ENCODE measurements around the gene ZSWIM5. TPM values are rescaled to one million over a fixed set of nuclear protein-coding genes. Genes with fewer than 3 reads are reported as not detected.
"Not testable (repeated sequence)": the region's sequence is repeated elsewhere in the genome, so short reads cannot be mapped to it uniquely, and the experiment has no call there.

Gene ZSWIM5
- polyA plus RNA-seq, 3 donors: 6.8 to 7.6 (median 7.4) TPM

DNA sequence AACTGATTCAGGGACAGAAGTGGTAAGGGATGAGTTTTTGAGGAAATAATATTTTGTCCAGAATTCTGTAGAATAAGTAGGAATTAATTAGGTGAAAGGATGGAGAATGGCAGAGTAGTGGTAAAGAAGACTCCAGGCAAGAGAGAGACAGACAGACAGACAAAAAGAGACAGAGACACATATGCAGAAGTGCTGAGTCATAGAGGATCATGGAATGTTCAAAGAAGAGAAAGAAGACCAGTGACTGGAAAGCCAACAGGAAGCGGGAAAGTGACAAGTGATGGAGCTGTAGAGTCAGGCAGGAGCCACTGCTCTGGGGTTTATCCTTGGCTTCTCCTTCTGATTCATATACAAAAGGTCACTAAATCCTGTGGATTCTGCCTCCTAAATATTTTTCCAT, 108.5 kb downstream of the ZSWIM5 start:
- no peak for DNase-seq (ENCODE audit: low read depth in 3 of 3, low spot score in 2 of 3)

DNA sequence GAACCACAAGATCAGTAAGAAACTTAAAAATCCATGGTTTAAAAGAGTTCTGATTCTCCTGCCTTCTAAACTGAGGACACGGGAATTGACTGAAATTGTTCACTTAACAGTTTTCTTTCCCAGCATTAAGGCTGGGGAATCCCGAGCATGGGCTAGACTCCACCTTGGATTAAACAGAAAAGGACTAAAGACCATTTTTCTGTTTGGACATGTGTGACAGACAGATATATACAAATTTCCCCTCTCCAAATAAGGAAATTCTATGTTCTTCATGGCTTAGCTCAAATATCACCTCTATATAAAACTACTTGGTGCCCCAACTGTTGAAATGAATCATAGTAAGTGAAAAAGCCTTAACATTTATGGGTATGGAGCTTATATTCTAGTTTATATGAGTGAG, 109.3 kb downstream of the ZSWIM5 start:
- no peak for DNase-seq (ENCODE audit: low read depth in 3 of 3, low spot score in 2 of 3)

DNA sequence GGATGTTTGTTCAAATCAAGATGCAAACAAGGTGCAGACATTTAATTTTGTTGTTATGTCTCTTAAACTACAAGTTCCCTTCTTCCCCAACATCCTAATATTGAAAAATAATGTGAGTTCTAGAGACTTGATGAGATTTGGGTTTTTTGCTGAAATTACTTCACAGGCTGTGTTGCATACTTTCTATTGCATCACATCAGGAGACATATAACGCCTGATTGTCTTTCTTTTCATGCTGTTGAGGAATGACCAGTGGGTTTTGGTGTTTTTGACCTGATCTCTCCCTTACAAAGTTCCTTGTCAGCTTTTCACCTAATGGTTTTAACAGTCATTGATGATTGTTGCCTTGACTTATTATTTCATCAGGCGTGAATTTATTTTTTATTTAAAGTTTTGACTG, 111.0 kb downstream of the ZSWIM5 start:
- DNase-seq (ENCODE audit: low read depth in 3 of 3, low spot score in 2 of 3): no peak

DNA sequence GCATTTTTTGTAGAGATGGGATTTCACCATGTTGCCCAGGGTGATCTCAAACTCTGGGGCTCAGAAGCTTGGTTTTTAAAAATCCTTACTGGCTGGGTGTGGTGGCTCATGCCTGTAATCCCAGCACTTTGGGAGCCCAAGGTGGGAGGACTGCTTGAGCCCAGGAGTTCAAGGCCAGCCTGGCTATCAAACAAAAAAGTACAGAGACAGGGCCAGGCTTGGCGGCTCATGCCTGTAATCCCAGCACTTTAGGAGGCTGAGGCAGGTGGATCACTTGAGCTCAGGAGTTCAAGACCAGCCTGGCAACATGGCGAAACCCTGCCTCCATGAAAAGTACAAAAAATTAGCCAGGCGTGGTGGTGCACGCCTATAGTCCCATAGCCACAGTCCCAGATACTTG, 112.0 kb downstream of the ZSWIM5 start:
- not testable (repeated sequence) for DNase-seq (ENCODE audit: low read depth in 3 of 3, low spot score in 2 of 3)

DNA sequence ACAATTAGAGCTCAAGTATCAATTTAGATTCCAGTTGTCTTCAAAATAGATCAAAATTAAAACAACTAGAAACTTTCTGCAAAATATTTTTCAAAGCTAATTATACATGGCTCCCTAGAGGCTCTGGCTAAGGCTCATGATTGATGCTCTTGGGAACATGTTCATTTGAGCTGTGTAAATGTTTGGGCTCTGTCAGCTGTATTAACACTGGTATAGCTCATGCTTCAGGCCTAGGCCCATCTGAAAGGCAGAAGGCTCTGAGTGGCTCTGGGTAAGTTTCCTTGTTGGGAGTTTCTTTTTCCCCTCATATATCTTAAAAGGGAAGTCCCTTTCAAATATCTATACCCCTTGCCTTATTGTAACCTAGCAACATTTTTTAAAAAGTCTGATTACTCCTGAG, 113.1 kb downstream of the ZSWIM5 start:
- DNase-seq (ENCODE audit: low read depth in 3 of 3, low spot score in 2 of 3): peak in 1 of 3 donors; percentile 7

DNA sequence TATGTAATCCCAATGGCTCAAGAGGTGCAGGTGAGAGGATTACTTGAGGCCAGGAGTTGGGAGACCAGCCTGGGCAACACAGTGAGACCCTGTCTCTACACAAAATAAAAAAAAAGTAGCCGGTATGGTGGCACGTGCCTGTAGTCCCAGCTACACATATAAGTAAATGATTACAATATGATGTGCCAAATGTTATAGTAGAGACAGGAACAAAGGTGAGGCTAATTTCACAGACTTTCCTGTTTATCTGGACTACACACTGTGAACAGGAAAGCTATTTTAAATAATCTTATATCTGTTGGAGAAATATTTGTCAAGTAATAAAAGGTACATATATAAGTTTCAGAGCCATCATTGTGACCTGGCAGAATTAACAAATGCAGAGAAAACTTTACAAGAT, 116.7 kb downstream of the ZSWIM5 start:
- no peak for DNase-seq (ENCODE audit: low read depth in 3 of 3, low spot score in 2 of 3)

DNA sequence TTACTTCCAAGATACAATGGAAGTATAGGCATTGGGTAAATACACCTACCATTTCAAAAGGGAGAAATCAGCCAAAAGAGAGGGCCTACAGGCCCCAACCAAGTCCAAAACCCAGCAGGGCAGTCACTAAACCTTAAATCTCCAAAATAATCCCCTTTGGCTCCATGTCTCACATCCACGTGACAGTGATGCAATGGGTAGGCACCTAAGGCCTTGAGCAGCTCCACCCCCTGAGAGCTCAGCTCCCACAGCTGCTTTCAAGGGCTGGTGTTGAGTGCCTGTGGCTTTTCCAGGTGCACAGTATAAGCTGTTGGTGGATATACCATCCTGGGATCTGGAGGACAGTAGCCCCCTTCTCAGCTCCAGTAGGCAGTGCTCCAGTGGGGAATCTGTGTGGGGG, 121.8 kb downstream of the ZSWIM5 start:
- no peak for DNase-seq (ENCODE audit: low read depth in 3 of 3, low spot score in 2 of 3)

DNA sequence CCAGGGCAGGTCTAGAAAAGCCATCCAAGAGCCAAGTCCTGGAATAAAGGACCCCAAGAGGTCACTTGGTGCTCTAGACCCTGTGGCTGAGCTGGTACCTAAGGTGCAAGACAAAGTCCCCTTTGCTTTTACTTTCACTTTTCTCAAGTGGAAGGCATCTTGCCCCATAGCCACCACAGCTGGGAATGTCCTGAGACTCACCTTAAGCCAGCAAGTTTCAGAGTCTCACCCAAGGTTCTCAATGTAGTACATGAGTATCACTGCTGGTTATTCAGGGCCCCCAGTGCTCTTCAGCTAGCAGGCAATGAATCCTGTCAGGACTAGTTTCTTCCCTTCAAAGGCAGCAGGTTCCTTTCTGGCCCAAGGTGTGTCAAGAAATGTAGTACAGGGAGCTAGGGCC, 126.9 kb downstream of the ZSWIM5 start:
- DNase-seq (ENCODE audit: low read depth in 3 of 3, low spot score in 2 of 3): no peak

DNA sequence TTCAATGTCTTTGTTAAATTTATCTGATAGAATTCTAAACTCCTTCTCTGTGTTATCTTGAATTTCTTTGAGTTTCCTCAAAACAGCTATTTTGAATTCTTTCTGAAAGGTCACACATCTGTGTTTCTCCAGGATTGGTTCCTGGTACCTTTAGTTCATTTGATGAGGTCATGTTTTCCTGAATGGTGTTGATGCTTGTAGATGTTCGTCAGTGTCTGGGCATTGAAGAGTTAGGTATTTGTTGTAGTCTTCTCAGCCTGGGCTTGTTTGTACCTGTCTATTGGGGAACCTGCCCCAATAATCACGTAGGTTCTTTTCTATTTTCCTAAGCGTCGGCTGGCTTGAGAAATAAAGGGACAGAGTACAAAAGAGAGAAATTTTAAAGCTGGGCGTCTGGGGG, 129.4 kb downstream of the ZSWIM5 start:
- DNase-seq (ENCODE audit: low read depth in 3 of 3, low spot score in 2 of 3): not testable (repeated sequence)

DNA sequence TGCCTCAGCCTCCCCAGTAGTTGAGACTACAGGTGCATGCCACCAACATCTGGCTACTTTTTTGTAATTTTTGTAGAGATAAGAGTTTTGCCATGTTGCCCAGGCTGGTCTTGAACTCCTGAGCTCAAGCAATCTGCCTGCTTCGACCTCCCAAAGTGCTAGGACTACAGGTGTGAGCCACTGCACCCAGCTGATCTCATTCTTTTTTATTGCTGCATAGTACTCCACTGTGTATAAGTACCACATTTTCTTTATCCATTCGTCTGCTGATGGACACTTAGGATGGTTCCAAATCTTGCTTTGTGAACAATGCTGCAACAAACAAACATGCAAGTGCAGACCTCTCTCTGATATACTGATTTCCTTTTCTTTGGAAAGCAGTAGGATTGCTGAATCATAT, 134.8 kb downstream of the ZSWIM5 start:
- DNase-seq (ENCODE audit: low read depth in 3 of 3, low spot score in 2 of 3): no peak

DNA sequence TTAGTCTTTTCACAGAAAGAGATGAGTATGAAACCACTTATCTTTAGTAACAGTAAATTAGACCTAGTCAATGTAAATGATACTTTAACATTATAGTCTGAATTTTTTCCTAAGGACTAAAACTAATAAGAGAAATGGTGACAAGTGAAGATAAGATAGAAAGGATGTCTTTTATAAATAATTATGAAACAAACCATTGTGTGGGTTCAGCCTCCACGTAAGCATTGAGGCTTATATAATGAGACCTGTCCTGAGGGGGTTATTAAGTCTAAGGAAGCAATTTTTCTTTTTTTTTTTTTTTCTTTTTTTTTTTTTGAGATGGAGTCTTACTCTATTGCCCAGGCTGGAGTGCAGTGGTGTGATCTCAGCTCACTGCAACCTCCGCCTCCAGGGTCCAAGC, 138.6 kb downstream of the ZSWIM5 start:
- DNase-seq (ENCODE audit: low read depth in 3 of 3, low spot score in 2 of 3): no peak

DNA sequence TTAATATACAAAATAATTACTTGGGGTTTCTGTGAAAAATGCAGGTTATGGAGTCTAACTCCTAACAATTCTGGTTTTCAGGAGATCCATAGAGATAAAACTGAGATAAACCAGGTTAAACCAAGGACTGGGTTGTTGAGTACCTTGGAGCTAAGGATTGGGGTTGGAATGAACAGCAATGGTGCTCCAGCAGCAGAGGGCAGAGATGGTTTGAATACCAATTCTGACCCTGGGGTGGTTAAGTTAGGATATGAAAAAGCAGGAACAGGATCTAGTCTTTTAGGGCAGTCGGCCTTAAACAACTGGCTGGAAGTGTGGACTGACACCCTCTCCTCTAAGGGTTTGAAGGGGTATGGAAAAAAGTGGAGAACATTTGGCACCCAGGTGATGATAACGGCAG, 141.3 kb downstream of the ZSWIM5 start:
- no peak for DNase-seq (ENCODE audit: low read depth in 3 of 3, low spot score in 2 of 3)

DNA sequence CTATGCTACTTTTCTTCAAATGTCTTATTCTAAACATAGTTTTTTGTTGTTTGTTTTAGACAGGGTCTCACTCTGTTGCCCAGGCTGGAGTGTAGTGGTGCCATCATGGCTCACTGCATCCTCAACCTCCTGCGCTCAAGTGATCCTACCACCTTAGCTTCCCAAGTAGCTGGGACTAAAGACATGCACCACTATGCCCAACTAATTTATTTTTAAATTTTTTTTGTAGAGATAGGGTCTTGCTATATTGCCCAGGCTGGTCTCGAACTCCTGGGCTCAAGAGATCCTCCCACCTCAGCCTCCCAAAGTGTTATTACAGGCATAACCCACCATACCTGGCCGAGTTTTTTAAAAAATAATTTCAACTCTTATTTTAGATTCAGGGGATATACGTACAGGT, 143.9 kb downstream of the ZSWIM5 start:
- not testable (repeated sequence) for DNase-seq (ENCODE audit: low read depth in 3 of 3, low spot score in 2 of 3)

DNA sequence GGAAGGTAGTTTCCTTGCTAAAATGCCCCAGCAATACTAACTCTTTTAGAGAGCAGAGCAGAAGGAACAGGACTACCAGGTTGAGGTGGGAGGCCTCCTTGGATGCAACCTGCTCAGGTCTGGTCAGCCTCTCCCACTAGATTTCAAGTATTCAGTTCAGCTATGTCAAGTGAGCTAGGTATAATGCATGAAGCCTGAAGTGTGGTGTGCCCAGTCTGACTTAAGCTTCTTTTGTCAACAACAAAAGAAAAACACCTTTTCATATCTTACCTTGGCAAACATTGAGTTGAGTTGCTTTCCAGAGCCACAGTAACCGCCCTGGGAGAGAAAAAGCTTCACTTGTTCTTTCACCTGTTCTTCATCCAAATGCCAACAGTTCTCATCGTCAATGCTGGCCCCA, 146.6 kb downstream of the ZSWIM5 start:
- DNase-seq (ENCODE audit: low read depth in 3 of 3, low spot score in 2 of 3): no peak

DNA sequence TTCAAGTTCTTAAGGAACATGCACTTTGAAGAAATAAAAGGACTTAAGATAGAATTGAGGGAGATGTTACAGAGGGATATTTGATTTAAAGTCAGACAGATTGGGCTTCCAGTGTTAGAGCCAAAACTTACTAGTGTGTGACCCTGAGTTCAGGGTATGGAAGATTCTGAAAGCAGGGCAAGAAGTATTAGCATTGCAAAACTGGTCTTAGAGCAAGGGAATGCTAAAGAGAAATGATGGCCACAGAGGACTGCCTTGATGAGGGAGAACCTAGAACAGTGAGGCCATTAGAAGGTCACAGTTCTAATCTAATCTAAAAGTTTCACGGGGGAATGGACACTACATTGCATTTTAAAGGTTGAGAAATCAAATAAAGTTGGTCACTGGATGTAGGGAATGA, 148.9 kb downstream of the ZSWIM5 start:
- no peak for DNase-seq (ENCODE audit: low read depth in 3 of 3, low spot score in 2 of 3)

DNA sequence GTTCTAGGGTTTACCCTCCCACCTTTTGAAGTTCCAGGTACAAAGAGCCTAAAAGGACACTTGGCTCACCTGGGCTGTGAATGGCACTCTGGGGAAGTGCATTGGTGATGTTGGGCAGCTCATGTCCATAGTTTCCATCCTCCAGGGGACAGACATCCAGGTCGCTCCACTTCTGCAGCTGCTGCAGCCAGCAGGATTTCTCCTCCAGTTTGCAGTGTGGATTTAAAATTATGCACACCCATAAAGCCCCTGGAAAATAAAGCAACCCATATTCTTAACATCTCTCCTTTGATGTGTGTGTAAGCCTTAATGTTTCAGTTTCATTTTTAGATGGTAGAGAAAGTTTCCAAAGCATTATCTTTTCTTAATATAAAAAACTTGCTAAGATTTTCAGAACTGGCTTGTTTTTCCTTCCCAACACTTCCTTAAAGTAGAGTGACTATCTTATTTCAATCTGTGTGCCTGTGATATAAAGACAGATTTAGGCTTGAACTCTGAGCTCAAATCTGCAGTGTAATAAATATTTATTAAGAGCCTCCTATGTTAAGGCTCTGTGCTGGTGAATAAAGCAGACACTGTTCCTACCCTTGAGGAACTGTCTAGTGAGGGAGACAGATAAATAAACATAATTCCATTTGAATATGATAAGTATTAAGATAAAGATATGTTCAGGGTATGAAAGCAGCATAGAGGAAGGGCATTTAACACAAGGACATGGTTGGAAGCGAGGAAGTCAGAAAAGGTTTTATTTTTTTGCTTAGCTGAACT, 155.2 kb downstream of the ZSWIM5 start:
- DNase-seq (ENCODE audit: low read depth in 3 of 3, low spot score in 2 of 3): no peak

DNA sequence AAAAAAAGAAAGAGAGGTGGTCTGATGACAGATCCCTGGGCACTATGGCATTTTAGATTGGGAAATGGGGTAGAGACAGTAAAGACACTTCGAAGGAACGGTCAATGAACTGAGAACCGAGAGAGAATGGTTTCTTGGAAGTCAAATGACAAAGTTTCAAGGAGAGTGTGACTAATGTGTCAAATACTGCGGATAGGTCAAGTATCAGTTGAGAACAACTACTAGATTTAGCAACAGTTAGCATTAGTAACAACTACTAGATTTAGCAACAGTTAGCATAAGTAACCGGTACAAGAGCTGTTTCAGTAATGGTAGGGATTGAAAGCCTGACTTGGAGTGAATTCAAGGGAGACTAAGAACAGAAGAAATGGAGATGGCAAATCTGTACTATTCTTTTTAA, 159.4 kb downstream of the ZSWIM5 start:
- no peak for DNase-seq (ENCODE audit: low read depth in 3 of 3, low spot score in 2 of 3)

DNA sequence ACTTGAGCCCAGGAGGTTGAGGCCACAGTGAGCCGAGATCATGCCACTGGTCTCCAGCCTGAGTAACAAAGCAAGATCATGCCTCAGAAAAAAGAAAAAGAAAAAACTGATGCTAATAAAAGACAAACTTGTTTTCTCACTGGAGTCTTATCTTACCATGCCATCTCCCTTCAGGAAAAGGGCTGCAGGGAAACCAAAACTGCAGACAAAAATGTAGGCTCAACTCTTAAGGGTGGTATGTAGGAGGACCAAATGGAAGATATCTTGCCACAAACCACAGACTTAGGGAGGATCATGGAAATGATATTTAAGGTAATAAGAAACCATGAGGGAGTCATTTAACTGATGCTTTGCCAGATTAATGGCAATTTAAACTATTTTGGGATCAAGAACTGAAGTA, 161.5 kb downstream of the ZSWIM5 start:
- no peak for DNase-seq (ENCODE audit: low read depth in 3 of 3, low spot score in 2 of 3)

DNA sequence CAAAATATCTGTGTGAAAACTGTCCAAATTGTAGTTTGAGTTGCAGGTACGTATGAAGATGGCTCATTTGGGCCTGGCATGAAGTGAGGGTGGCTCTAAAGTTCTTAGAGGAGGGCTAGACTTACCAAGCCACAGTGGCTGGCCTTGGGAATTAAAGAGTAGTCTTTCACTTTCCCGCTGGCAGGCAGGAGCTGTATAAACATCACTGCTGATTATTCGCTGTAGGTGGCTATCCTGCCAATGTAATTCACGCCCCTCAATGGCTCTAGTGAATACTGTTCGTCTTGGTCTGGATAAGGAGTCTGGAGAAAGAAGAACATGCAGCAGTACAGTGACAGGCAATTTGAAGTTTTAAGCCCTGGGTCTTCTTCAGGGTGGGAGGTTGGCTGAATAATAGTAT, 163.3 kb downstream of the ZSWIM5 start:
- DNase-seq (ENCODE audit: low read depth in 3 of 3, low spot score in 2 of 3): no peak

DNA sequence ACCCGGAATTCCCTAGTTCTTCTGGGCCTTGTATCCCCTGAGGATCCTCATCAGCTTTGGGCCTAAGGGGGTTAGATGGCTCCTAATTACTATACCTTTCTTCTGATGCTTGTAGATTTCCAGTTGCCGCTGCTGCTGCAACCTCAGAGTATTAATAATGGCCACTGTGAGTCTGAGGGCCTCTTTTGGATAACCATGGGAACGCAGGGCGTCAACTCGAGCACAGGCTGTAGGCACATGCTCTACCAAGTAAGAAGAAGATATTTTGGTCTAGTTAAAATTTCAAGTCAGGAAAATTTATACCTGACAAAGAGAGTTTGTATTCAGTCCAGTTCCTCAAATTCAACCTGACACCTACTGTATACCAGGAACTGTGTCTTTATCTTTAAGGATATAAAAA, 166.1 kb downstream of the ZSWIM5 start:
- no peak for DNase-seq (ENCODE audit: low read depth in 3 of 3, low spot score in 2 of 3)

DNA sequence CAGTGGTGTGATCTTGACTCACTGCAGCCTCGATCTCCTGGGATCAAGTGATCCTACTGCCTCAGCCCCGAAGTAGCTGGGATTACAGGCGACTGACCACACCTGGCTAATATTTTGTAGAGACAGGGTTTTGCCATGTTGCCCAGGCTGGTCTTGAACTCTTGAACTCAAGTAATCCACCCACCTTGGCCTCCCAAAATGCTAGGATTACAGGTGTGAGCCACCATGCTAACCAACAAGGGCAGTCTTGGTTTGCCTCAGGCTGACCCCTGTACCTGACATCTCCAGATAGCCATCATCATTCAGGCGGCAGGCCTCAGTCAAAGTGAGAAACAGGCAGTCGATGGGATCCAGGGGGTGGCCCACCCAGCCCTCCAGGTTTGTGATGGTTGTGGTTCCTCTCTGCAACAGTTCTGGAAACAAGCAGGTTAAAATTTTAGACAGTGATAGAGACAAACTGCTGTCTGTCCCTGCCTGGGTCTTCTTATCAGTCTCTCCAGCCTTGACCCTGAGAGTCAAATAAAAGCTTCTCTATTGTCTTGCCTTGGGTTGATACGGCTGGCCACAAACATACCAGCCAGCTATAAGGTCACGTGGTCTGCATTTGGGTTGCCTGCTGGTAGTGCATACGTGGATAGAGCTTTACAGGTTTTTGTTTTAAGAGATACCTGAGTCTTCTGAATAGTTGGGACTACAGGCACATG, 167.6 kb downstream of the ZSWIM5 start:
- DNase-seq (ENCODE audit: low read depth in 3 of 3, low spot score in 2 of 3): no peak

DNA sequence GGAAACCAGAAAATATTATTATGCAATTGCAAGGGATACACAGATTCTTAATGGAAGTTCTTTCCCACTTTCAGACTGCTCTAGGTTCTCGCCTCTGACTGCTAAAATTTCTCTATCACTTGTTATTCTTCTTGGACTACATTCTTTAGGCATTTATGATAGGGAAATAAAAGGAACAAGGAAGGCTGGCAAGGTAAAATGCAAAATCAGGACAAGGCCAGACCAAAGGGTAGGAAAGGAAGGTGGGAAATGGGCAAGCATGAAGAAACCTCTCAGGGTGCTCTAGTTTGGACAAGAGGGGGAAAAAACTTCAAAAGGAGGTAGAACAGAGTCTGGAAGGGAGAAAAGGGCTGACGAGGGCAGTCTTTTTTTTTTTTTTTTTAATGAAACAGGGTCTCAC, 168.2 kb downstream of the ZSWIM5 start:
- no peak for DNase-seq (ENCODE audit: low read depth in 3 of 3, low spot score in 2 of 3)
